Activated naive CD4-positive, alpha-beta T cell treated with anti-CD3 and anti-CD28 coated beads, Interleukin-2, amount 10 ng/mL, durations not matched to agents 5 hours and 36 hours (primary cell): ENCODE data around the gene RASSF7. TPM values are rescaled to one million over a fixed set of nuclear protein-coding genes. Genes with fewer than 3 reads are reported as not detected.

Experiments
- microRNA-seq: library from miRNA; unstranded; fragments of <30 nt; microRNA quantifications from one replicate; pipeline ENCODE4 v1.2.0, GENCODE V29; 2022; ENCODE audit warnings: borderline microRNAs expressed, borderline replicate concordance
- total RNA-seq, 2 experiments: library from RNA; stranded (reverse); gene quantifications; one replicate each; pipeline ENCODE4 v1.2.3, GENCODE V29; 2021

The RASSF7 gene, protein sequence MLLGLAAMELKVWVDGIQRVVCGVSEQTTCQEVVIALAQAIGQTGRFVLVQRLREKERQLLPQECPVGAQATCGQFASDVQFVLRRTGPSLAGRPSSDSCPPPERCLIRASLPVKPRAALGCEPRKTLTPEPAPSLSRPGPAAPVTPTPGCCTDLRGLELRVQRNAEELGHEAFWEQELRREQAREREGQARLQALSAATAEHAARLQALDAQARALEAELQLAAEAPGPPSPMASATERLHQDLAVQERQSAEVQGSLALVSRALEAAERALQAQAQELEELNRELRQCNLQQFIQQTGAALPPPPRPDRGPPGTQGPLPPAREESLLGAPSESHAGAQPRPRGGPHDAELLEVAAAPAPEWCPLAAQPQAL
- total RNA-seq, result 10 to 100 TPM; 32.9 to 36.1 TPM

DNA sequence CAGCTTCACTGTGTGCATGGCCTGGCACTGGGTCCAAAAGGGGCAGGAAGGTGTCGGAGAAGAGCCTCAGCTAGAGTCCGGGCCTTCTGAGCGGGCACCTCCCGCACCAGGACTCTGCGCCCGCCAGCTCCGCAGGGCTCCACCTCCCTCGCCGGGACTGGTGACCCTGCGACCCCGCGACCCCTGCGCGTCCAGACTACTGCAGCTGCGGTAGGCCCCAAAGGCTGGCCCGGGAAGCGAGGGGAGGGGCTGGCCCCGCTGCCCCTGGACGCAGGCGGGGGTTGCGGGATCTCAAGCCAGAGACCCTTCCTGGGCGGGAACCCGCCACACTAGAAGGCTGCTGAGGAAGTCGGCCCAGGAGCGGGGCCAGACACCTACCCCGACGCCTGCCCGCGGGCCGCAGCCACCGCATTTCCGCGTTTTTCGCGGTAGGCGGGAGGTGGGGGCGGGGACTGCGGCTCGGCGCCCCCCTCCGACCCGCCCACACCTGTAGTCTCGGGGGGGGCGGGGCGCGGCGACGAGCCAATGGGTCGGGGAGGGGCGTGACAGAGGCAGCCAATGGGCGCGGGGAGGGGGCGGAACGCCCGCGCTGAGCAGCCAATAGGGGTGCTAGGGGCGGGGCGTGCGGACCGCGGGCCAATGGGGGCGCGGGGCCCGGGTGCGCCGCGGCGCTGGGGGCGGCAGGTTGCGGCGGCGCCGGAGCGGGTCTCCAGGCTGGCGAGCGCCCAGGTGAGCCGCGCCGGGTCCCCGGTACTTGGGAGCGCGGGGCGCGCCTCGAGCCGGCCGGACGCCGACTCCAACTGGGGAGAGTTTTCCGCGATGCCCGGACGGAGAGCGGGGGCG is at the start of gene RASSF7, which contains the start of gene LMNTD2:
TSS of gene RASSF7 (plus strand) at position 666 of the 843 bp plus-strand sequence. CDS start 799 bp downstream, outside the sequence.
TSS of gene LMNTD2 (minus strand) at position 434 of the 843 bp plus-strand sequence. CDS start at position 412, 22 bp downstream.

DNA sequence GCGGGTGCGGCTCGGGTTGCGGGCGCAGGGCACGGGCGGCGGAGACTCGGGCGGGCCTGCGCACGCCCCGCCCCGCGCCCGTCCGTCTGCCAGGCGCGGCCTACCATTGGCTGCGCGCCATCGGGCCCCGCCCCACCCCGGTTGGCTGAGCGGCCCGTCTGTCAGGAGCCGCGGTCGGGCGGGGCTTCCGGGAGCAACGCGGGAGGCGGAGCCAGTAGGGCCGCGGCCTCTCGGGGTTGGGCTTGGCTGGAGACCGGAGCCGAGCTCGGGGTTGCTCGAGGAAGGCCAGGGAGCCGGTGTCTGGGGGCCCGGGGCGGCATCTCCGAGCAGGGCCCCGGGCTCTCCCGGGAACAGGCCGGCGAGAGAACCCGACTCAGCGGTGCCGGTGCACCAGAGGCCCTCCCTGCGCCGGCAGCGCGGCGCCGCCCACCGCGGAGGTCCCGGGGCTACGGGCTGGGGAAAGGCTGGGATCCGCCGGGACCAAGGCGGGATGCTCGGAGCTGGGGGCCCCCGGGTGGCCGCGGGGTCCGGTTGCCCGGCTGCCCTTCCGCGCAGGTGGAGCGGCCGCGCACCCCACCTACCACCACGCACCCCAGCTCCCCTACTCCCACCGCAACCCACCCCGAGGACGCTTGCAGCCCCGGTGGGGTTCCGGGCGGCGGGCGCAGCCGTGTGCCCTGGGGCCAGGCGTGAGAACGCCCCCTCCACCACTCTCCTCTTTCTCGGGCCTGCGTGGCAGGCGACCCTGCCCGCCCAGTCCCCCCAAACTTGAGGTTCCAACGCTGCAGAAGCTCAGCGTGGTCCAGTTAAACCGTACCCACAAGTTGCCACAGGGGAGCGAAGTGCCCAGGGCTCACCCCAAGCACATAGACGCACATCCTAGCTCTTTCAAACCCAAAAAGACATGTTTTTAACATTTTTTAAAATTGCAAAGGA is 25.0 kb upstream of the RASSF7 start, which contains the start of gene HRAS:
TSS of gene HRAS (minus strand) at position 58 of the 936 bp plus-strand sequence.

DNA sequence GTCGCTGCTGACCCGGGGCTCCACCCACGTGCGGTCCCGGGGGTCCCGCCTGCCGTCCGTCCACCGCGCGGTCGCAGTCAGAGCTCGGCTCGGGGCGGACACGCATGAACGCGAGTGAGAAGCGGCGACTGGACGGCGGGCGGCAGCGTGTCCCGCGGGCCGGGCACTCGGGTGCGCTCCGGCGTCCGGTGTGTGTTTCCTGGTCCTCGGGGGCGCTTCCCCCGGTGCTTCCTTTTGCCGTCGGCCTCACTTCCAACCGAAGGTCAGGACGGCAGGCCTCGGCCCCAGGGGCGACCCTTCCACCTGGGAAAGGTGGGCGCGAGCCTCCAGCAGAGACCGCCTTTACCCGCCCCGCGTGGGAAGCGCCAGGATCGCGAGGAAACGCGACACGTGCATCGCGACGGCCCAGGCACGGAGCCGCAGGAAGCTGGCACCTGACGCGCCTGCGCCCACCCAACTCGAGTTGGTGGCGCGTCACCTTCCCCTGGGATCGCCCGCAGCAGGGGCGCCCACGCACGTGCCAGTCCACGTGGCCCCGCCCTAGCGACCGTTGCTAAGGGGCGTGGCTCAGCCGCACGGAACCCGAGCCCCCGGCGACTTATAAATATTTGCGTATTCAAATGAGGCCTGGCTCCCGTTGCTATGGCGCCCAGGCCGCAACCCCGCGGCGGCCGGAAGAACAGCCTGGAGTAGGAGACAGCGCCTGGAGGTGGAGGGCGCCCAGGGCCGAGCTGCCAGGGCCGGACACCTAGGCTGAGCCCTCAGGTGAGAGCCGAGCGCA is 23.7 kb upstream of the RASSF7 start, which contains the start of gene LRRC56:
TSS of gene LRRC56 (plus strand) at position 687 of the 781 bp plus-strand sequence. CDS start 3,158 bp downstream, outside the sequence.

DNA sequence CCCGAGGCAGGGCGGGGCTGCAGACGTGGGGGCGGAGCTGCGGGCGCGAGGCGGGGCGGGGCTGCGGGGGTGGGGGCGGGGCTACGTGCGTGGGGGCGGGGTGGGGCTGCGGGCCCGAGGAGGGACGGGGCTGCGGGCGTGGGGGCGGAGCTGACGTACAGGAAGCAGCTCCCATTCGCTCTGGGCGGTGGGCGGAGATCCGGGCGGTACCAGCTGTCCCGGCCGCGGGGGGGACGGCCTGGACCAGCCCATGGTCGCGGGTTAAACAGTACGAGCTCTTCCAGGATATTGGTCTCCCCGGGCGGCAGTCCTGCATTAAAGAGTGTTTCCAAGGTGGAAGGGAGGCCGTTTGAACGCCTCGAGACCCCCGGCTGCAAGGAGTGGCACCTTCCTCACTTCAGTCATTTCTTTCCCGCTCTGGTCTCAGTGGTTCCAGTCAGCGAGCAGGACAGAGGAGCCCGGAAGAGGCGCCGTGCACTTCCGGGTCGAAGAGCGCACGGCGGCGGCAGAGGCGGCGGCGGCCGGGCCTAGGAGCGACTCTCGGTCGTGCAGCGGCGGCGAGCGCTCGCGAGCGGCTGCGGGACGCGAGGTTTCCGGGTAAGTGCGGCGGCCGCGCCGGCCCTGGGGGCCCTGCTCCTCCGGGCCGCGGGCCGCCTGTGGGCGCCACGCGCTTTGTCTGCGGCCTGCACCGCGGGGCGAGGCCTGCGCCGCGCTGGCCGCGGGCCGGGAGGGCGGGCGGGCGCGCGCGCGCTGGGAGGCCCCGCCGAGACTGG is 15.4 kb downstream of the RASSF7 start, which contains the start of gene PHRF1:
TSS of gene PHRF1 (plus strand) at position 475 of the 773 bp plus-strand sequence. CDS start 5,043 bp downstream, outside the sequence.

Small RNA genes lying within 50 kb of the gene (microRNA-seq; reads per million reads assigned to microRNA genes)
- gene MIR210, result 667 reads per million, percentile 88 among the genes with 10 or more reads in this experiment

Other genes with a start within 250 kb of the RASSF7 start
- gene IFITM1, start 246.9 kb upstream of the RASSF7 start, total RNA-seq, result 1,000 to 10,000 TPM in 1 of 2 experiments, 100 to 1,000 TPM in 1; 981 to 1,005 TPM
- gene IFITM3, start 240.1 kb upstream of the RASSF7 start, total RNA-seq, result 10 to 100 TPM; 54.2 to 62.1 TPM
- gene B4GALNT4, start 191.5 kb upstream of the RASSF7 start, total RNA-seq, result 1 to 10 TPM; 2.2 to 2.5 TPM
- gene PKP3, start 166.8 kb upstream of the RASSF7 start, total RNA-seq, result not detected
- gene SIGIRR, start 146.0 kb upstream of the RASSF7 start, total RNA-seq, result 100 to 1,000 TPM; 257 to 267 TPM
- 100 to 1,000 TPM in 1 of 2 experiments, 10 to 100 TPM in 1; 93.3 to 107 TPM for gene ANO9, start 119.0 kb upstream of the RASSF7 start, total RNA-seq
- gene PTDSS2, start 110.7 kb upstream of the RASSF7 start, total RNA-seq, result 10 to 100 TPM; 23.5 to 23.6 TPM
- 10 to 100 TPM; 83.0 to 84.3 TPM for gene RNH1, start 53.7 kb upstream of the RASSF7 start, total RNA-seq
- gene HRAS, start 25.4 kb upstream of the RASSF7 start, total RNA-seq, result 10 to 100 TPM; 41.8 to 43.6 TPM
- 1 to 10 TPM; 2.7 to 2.8 TPM for gene LRRC56, start 23.4 kb upstream of the RASSF7 start, total RNA-seq
- 1 to 10 TPM; 4.5 to 5.8 TPM for gene LMNTD2, start 232 bp upstream of the RASSF7 start, total RNA-seq
- 10 to 100 TPM; 39.0 to 39.9 TPM for gene PHRF1, start 15.5 kb downstream of the RASSF7 start, total RNA-seq
- 10 to 100 TPM; 70.2 to 71.2 TPM for gene IRF7, start 55.0 kb downstream of the RASSF7 start, total RNA-seq
- gene CDHR5, start 64.0 kb downstream of the RASSF7 start, total RNA-seq, result not detected
- gene SCT, start 66.2 kb downstream of the RASSF7 start, total RNA-seq, result not detected
- gene DRD4, start 76.3 kb downstream of the RASSF7 start, total RNA-seq, result under 1 TPM; 0.26 to 0.45 TPM
- 10 to 100 TPM; 54.2 to 59.1 TPM for gene DEAF1, start 134.3 kb downstream of the RASSF7 start, total RNA-seq
- 10 to 100 TPM; 28.4 to 28.9 TPM for gene TMEM80, start 134.8 kb downstream of the RASSF7 start, total RNA-seq
- gene EPS8L2, start 145.3 kb downstream of the RASSF7 start, total RNA-seq, result 10 to 100 TPM; 17.4 to 20.3 TPM
- gene TALDO1, start 186.5 kb downstream of the RASSF7 start, total RNA-seq, result 100 to 1,000 TPM; 205 to 218 TPM
- gene GATD1, start 216.5 kb downstream of the RASSF7 start, total RNA-seq, result 10 to 100 TPM; 55.0 to 58.2 TPM
- gene CEND1, start 229.1 kb downstream of the RASSF7 start, total RNA-seq, result under 1 TPM; 0.39 to 0.58 TPM
- 10 to 100 TPM; 36.7 to 41.3 TPM for gene SLC25A22, start 237.3 kb downstream of the RASSF7 start, total RNA-seq
- gene PIDD1, start 244.3 kb downstream of the RASSF7 start, total RNA-seq, result 10 to 100 TPM; 52.2 to 55.3 TPM
- gene RPLP2, start 249.0 kb downstream of the RASSF7 start, total RNA-seq, result 1,000 to 10,000 TPM; 3,087 to 3,213 TPM